GM12878 (cell line): ENCODE data around the gene PUM2. TPM values are rescaled to one million over a fixed set of nuclear protein-coding genes. Genes with fewer than 3 reads are reported as not detected.

Experiments used
- ATAC-seq: fragments of 200-7000 bp; cut with Tn5 transposase; 3 replicates; pipeline ENCODE4 v1.9.1; 2020; ENCODE audit warnings: mild to moderate bottlenecking, moderate library complexity
- BruUV-seq: library from RNA; stranded (reverse); fragments of 400-500 nt; replicated peaks from 2 replicates; lab custom pipeline; 2021; lab: Mats Ljungman, UMichigan
- CTCF ChIA-PET: fragments of 300-600 bp; sonication (Branson Sonifier 250); formaldehyde crosslinking; extraction: SDS; loops from one replicate; lab custom pipeline; 2021; ENCODE audit warnings: inconsistent platforms; lab: Yijun Ruan, JAX
- POLR2A ChIA-PET: fragments of 350-600 bp; formaldehyde crosslinking; extraction: SDS; loops from one replicate; lab custom pipeline; 2021; ENCODE audit warnings: inconsistent platforms; lab: Charles Lee
- RAD21 ChIA-PET: fragments of 300-600 bp; sonication (Branson Sonifier 250); formaldehyde crosslinking; loops from one replicate; lab custom pipeline; 2023; ENCODE audit warnings: antibody characterized with exemption; ENCODE audit not compliant: unreplicated experiment; lab: Charles Lee
- SMC1A ChIA-PET: fragments of 300-600 bp; sonication (Branson Sonifier 250); formaldehyde crosslinking; loops from one replicate; lab custom pipeline; 2023; ENCODE audit not compliant: unreplicated experiment, uncharacterized antibody; lab: Charles Lee
- DNase-seq: peaks from one replicate; pipeline ENCODE4 v3.0.0-alpha.2; 2011; ENCODE audit warnings: low read depth, low spot score
- FAIRE-seq: peaks from 3 replicates; lab custom pipeline; 2011; peaks lifted over from hg19 to GRCh38; lab: Jason Lieb, UNC
- H2AFZ ChIP-seq: 2 replicates; pipeline ENCODE4 v1.6.0; 2011; ENCODE audit warnings: low read depth, low read length, control low read depth; ENCODE audit not compliant: control insufficient read depth
- H3K27ac ChIP-seq: 2 replicates; pipeline ENCODE4 v1.5.1; 2011; ENCODE audit warnings: control low read depth; ENCODE audit not compliant: control insufficient read depth, insufficient read depth
- H3K27me3 ChIP-seq, 2 experiments: replicated peaks in 1 of 2; 2 replicates each; pipeline versions ENCODE4 v1.6.0 to v1.6.1; 2011; ENCODE audit warnings: low read length in 1 of 2; ENCODE audit not compliant: control insufficient read depth in 2 of 2, insufficient read depth in 2 of 2
- H3K36me3 ChIP-seq, 2 experiments: 2 replicates each; pipeline ENCODE4 v1.5.1; 2011; ENCODE audit warnings: low read length in 1 of 2; ENCODE audit not compliant: control insufficient read depth in 2 of 2, insufficient read depth in 2 of 2
- H3K4me1 ChIP-seq: 2 replicates; pipeline ENCODE4 v1.6.1; 2011; ENCODE audit warnings: mild to moderate bottlenecking, low read length, moderate library complexity, mixed read lengths; ENCODE audit not compliant: control insufficient read depth, insufficient read depth
- H3K4me2 ChIP-seq: 2 replicates; pipeline ENCODE4 v1.6.0; 2011; ENCODE audit warnings: control low read depth; ENCODE audit not compliant: control insufficient read depth, insufficient read depth
- H3K4me3 ChIP-seq: fragments of 200-600 bp; sonication (generic); 2 replicates; pipeline ENCODE4 v1.5.1; 2016
- H3K79me2 ChIP-seq: 2 replicates; pipeline ENCODE4 v1.6.0; 2011; ENCODE audit warnings: low read length; ENCODE audit not compliant: control insufficient read depth, insufficient read depth
- H3K9ac ChIP-seq: 2 replicates; pipeline ENCODE4 v1.8.0; 2011; ENCODE audit warnings: low read length, control low read depth, mixed read lengths; ENCODE audit not compliant: control insufficient read depth, insufficient read depth
- H3K9me3 ChIP-seq: replicated peaks from 3 replicates; pipeline ENCODE4 v1.5.1; 2011; ENCODE audit warnings: mild to moderate bottlenecking, low read length; ENCODE audit not compliant: control insufficient read depth, insufficient read depth
- H4K20me1 ChIP-seq: 2 replicates; pipeline ENCODE4 v1.6.0; 2011; ENCODE audit not compliant: control insufficient read depth, insufficient read depth
- BCLAF1 ChIP-seq: fragments of 450-650 bp; IDR thresholded peaks from 2 replicates; pipeline ENCODE4 v1.6.1; 2017; ENCODE audit warnings: antibody characterized with exemption, mild to moderate bottlenecking, moderate library complexity
- FOXM1 ChIP-seq: IDR thresholded peaks from 2 replicates; pipeline ENCODE4 v1.6.1; 2012; ENCODE audit warnings: low read depth, mild to moderate bottlenecking, inconsistent platforms, low read length, moderate library complexity
- NBN ChIP-seq: fragments of 450-650 bp; IDR thresholded peaks from 2 replicates; pipeline ENCODE4 v1.6.1; 2016
- PML ChIP-seq: IDR thresholded peaks from 2 replicates; pipeline ENCODE4 v1.6.1; 2012; ENCODE audit warnings: low read length, inconsistent platforms
- RAD21 ChIP-seq: IDR thresholded peaks from 2 replicates; pipeline ENCODE4 v1.6.1; 2011; ENCODE audit warnings: mild to moderate bottlenecking, low read depth, low read length, moderate library complexity; ENCODE audit not compliant: insufficient read depth
- RB1 ChIP-seq: fragments of 450-650 bp; formaldehyde crosslinking; IDR thresholded peaks from 2 replicates; pipeline ENCODE4 v1.6.1; 2017; ENCODE audit warnings: mild to moderate bottlenecking, borderline replicate concordance
- ZBTB11 ChIP-seq: fragments of 450-650 bp; formaldehyde crosslinking; IDR thresholded peaks from 2 replicates; pipeline ENCODE4 v1.5.0; 2022; ENCODE audit warnings: mild to moderate bottlenecking, missing genetic modification characterization
- ZBTB33 ChIP-seq: fragments of 450-650 bp; IDR thresholded peaks from 2 replicates; pipeline ENCODE4 v1.6.1; 2017; ENCODE audit warnings: mild to moderate bottlenecking
- ZNF687 ChIP-seq: fragments of 450-650 bp; IDR thresholded peaks from 2 replicates; pipeline ENCODE4 v1.6.1; 2017; ENCODE audit warnings: mild to moderate bottlenecking, moderate library complexity
- WGBS: methylation state at CpG from one replicate; pipeline ENCODE4 v1.1.6; 2016; ENCODE audit warnings: low lambda C conversion rate; ENCODE audit not compliant: insufficient replicate concordance, insufficient coverage; ENCODE audit errors: missing lambda C conversion rate; 5-methylcytosine and 5-hydroxymethylcytosine counted together
- in situ Hi-C: fragments of 300-500 bp; cut with MboI; formaldehyde crosslinking; loops from 9 replicates; pipeline ENCODE4 v1.14.3; 2018; ENCODE audit warnings: mixed read lengths
- intact Hi-C: fragments of 100-400 bp; cut with micrococcal nuclease; formaldehyde crosslinking; loops from one replicate; pipeline ENCODE4 v1.14.2; 2022; ENCODE audit not compliant: unreplicated experiment
- polyA plus RNA-seq, 11 experiments: library from polyadenylated mRNA; depleted of rRNA in 4 of 11; unstranded in 6 of 11; stranded (reverse) in 5 of 11; fragments of >200 nt; fragmentation: Nextera tagmentation in 4 of 11; fragmentation: Illumina TruSeq in 1 of 11; extraction: Ambion mirVana in 4 of 11; extraction: Trizol in 1 of 11; gene quantifications; 1 replicate in 1 of 11; 2 replicates in 10 of 11; pipeline versions ENCODE4 v1.2.1 to v1.2.3, GENCODE V29; 2011 to 2016; ENCODE audit warnings: inconsistent platforms in 2 of 11, missing spikeins in 2 of 11, low read depth in 1 of 11
- total RNA-seq, 4 experiments: library from RNA; depleted of rRNA in 3 of 4; stranded (reverse); fragments of >200 nt in 3 of 4; fragmentation: Illumina TruSeq in 1 of 4; extraction: Trizol in 1 of 4; gene quantifications; 2 replicates each; pipeline versions ENCODE4 v1.2.1 to v1.2.3, GENCODE V29; 2013 to 2021

Gene PUM2
- total and polyA plus RNA-seq, 10 of the 15 experiments (the other 5 are each of a cell fraction or from before 2014, with no cell fraction given) = 14.5 to 87.6 (median 29.4) TPM

GRCh38 chr2:20400306-20400705 lies 49.7 kb upstream of the PUM2 start:
- DNase-seq (no peak), FAIRE-seq (no peak), ATAC-seq (no peak)
- Histone ChIP-seq H3K27ac (no peak overlapping the region), H3K27me3 (peaks cover 0 to 1% of the 10 kb centered on the region in 2 experiments; a peak in 2 of 4 replicates), H3K9ac (no peak overlapping the region), H3K4me1 (no peaks in the 10 kb centered on the region), H3K4me3 (no peak overlapping the region), H3K36me3 (no peaks in the 10 kb centered on the region), H3K9me3 (no peaks in the 10 kb centered on the region), H3K79me2 (no peaks in the 10 kb centered on the region), H4K20me1 (no peaks in the 10 kb centered on the region), H2AFZ (no peak overlapping the region), H3K4me2 (no peak overlapping the region)
- ChIA-PET POLR2A (no interaction called here), SMC1A (interaction anchor here (1.4 kb wide), 1 partner anchor 19 kb away, joined by 3 read pairs; no protein-coding TSS in a partner anchor), RAD21 (no interaction called here), CTCF (interaction anchor here (1.7 kb wide), 1 partner anchor 10 kb away, joined by 9 read pairs; no protein-coding TSS in a partner anchor)
- 75% methylated on average over 1 of the region's 1 CpG for WGBS
- in situ Hi-C loops (no loop called here), intact Hi-C loops (no loop called here)
- BruUV-seq = no TSS peak
- TF ChIP-seq PML (no peak), FOXM1 (no peak), RAD21 (no peak), BCLAF1 (no peak), ZNF687 (no peak), ZBTB33 (no peak), NBN (no peak), ZBTB11 (CRISPR knock-in tag) (no peak), RB1 (no peak)
